Measurements from ENCODE around the gene ARHGDIG.
"Not testable (repeated sequence)": the region's sequence is repeated elsewhere in the genome, so short reads cannot be mapped to it uniquely, and the experiment has no call there.

Gene ARHGDIG

GRCh38 chr16:266258-267164 lies 13.9 kb upstream of the ARHGDIG start:
- TF ChIP-seq CTCF (conservative IDR thresholded peaks at IDR 0.05; ENCODE audit: control insufficient read depth, insufficient read depth, low read depth, low read length): no peak
- H3K4me3 ChIP-seq (ENCODE audit: control insufficient read depth, low read depth, low read length): no peak overlapping the region
- DNase-seq (ENCODE audit: low read depth): no peak

- not testable (repeated sequence) for H3K4me3 ChIP-seq (ENCODE audit: control insufficient read depth, low read depth, low read length); DNase-seq (ENCODE audit: low read depth)
These were observed 12.8 kb upstream of the ARHGDIG start for GRCh38 chr16:267562-267961.

GRCh38 chr16:268141-269053 lies 12.0 kb upstream of the ARHGDIG start:
- no peak overlapping the region for H3K4me3 ChIP-seq (ENCODE audit: control insufficient read depth, low read depth, low read length)
- no peak for TF ChIP-seq CTCF (conservative IDR thresholded peaks at IDR 0.05; ENCODE audit: control insufficient read depth, insufficient read depth, low read depth, low read length)
- DNase-seq (ENCODE audit: low read depth): no peak

GRCh38 chr16:269061-269796 lies 11.2 kb upstream of the ARHGDIG start:
- H3K4me3 ChIP-seq (ENCODE audit: control insufficient read depth, low read depth, low read length): no peak overlapping the region
- TF ChIP-seq CTCF (conservative IDR thresholded peaks at IDR 0.05; ENCODE audit: control insufficient read depth, insufficient read depth, low read depth, low read length): no peak
- DNase-seq (ENCODE audit: low read depth): no peak

- DNase-seq (ENCODE audit: low read depth): no peak
- no peak for TF ChIP-seq CTCF (conservative IDR thresholded peaks at IDR 0.05; ENCODE audit: control insufficient read depth, insufficient read depth, low read depth, low read length)
- no peak overlapping the region for H3K4me3 ChIP-seq (ENCODE audit: control insufficient read depth, low read depth, low read length)
These were observed 9.8 kb upstream of the ARHGDIG start for GRCh38 chr16:270381-271255.

- no peak for TF ChIP-seq CTCF (conservative IDR thresholded peaks at IDR 0.05; ENCODE audit: control insufficient read depth, insufficient read depth, low read depth, low read length)
- no peak overlapping the region for H3K4me3 ChIP-seq (ENCODE audit: control insufficient read depth, low read depth, low read length)
- no peak for DNase-seq (ENCODE audit: low read depth)
These were observed 7.5 kb upstream of the ARHGDIG start for GRCh38 chr16:272633-273546.

Measured in fibroblast of mammary gland (primary cell).